GM18868 (cell line): ENCODE results near the gene TMC3.

Experiments used
- ATAC-seq: cut with Tn5 transposase; IDR thresholded peaks from one replicate; pipeline ENCODE4 v1.9.1; 2021; ENCODE audit warnings: mild to moderate bottlenecking, moderate library complexity; ENCODE audit not compliant: unreplicated experiment

The TMC3 gene

DNA sequence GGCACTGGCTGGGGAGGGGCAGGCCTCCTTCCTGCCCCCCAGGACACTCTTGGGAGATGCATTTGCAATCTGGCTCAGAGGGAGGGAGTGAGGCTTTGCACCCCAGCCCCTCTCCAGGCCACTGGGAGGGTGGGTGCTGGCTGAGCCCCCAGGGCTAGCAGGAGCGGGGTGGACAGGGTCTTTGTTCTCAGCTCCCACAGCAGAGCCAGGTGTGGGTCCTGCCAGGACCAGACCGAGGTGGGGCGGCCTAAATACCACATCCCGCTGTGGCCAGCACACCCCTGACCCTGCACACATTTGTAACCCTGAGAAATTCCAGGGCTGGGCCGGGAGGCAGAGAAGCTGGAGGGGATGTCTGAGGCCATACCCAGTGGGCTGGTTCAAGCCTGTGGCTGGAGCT lies 91.1 kb downstream of the TMC3 start:
- no peak for ATAC-seq

DNA sequence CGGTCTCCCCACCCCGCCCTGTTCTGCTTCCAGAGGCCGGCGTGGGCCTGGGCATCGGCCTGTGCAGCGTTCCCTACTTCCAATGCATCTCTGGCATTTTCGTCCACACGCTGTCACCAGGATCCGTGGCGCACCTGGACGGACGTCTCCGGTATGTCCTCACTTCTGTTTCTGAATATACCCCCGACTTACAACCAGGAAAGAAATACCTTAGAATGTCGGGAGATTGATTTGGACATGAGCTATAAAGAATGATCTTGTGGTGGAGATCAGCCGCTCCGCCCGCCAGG lies 91.5 kb downstream of the TMC3 start:
- no peak for ATAC-seq

- no peak for ATAC-seq
Measured at GRCh38 chr15:81281766-81282605, 92.0 kb downstream of the TMC3 start.

- no peak for ATAC-seq
Measured at GRCh38 chr15:81281456-81281735, 92.6 kb downstream of the TMC3 start.
